ENCODE measurements around the gene AKAP12.

AKAP12 gene, protein sequence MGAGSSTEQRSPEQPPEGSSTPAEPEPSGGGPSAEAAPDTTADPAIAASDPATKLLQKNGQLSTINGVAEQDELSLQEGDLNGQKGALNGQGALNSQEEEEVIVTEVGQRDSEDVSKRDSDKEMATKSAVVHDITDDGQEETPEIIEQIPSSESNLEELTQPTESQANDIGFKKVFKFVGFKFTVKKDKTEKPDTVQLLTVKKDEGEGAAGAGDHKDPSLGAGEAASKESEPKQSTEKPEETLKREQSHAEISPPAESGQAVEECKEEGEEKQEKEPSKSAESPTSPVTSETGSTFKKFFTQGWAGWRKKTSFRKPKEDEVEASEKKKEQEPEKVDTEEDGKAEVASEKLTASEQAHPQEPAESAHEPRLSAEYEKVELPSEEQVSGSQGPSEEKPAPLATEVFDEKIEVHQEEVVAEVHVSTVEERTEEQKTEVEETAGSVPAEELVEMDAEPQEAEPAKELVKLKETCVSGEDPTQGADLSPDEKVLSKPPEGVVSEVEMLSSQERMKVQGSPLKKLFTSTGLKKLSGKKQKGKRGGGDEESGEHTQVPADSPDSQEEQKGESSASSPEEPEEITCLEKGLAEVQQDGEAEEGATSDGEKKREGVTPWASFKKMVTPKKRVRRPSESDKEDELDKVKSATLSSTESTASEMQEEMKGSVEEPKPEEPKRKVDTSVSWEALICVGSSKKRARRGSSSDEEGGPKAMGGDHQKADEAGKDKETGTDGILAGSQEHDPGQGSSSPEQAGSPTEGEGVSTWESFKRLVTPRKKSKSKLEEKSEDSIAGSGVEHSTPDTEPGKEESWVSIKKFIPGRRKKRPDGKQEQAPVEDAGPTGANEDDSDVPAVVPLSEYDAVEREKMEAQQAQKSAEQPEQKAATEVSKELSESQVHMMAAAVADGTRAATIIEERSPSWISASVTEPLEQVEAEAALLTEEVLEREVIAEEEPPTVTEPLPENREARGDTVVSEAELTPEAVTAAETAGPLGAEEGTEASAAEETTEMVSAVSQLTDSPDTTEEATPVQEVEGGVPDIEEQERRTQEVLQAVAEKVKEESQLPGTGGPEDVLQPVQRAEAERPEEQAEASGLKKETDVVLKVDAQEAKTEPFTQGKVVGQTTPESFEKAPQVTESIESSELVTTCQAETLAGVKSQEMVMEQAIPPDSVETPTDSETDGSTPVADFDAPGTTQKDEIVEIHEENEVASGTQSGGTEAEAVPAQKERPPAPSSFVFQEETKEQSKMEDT (N-terminal part only)

DNA sequence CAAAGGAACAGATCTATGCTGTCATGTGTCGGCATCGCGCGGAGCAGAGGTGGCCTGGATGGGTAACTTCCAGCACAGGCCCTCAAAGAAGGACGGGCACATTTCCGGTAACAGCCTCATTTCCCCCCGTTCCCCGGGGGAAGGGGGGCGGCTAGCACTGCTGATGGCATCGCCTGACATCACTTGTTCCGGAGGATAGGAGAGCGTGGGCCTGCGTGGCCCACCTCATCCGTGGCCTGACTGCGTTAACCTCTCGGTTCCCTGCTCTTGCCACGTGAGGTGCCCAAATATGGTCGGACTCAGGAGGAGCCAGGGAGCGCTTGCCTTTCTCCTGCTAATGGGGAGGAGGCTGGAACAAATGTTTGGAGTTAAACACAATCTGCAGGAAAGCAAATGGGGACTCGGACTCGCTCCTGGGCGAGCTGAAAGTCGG is at the start of gene AKAP12:
Gene AKAP12 (plus strand): TSS at position 365 of the 433 bp plus-strand sequence. CDS start 596 bp downstream, outside the sequence.
- no peak for DNase-seq

DNA sequence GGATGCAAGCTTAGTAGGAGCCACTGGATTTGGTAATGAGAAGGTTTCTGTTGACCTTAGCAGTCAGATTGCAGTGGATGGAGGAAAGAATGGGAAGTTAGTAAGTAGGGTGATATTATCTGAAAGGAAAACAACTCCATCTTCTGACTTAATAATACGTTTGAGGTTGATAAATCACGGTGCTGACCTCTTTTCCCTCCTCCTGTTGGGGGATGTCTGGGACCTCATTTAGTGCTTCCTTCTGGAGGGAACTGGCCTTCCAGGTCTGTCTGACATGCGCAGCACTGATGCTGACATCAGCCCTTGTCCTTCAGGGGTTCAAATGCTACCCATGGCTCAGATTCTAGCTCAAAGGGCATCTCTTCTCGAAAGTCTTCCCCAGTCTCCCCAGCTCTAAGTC is 48.2 kb upstream of the AKAP12 start:
- no peak for DNase-seq

DNA sequence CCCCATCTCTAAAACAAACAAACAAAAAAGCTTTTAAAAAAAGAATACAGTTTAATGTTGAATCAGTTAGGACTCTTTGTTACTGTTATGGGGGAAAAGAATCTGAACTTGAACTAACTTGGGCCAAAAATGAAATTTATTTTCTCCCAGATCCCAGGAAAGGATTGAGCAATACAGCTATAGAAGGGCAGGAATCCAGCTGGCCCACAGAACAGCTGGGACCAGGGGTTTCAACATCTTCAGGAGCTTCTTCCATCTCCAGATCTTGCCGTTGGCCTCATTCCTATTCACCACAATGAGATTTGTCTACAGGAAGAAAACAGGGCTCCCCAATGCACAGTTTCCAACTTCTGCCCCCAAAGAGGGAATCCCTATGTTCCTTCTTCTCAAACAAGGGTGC is 43.2 kb upstream of the AKAP12 start:
- no peak for DNase-seq

DNA sequence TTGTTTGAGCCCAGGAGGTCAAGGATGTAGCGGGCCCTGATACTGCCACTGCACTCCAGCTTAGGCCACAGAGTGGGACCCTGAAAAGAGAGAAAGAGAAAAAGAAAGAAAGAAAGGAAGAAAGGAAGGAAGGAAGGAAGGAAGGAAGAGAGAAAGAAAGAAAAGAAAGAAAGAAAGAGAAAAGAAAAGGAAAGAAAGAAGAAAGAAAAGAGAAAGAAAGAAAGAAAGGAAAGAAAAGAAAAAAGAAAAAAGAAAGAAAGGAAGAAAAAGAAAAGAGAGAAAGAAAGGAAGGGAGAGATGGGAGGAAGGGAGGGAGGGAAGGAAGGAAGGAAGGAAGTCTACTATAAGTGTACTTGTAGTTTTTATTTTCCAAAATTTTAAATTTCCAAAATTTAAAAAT is 42.2 kb upstream of the AKAP12 start:
- DNase-seq, result no peak

DNA sequence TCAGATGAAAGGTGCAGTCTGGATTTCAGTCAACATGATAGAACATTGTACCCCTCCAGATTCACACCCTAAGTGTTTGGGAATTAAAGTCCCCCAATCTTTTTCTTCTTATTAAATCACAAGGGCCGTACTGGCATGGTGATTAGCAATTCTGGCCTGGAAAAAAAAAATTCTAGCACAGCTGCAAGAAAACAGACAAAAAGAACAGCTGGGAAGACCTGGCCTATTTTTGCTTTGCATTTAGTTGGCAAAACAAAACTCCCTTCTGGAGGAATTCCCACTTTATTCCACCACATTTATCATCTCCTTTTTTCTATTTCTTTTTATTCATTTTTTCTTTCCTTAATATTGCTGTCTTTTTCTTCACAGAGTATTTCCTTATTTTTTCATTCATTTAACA is 39.8 kb upstream of the AKAP12 start:
- no peak for DNase-seq

DNA sequence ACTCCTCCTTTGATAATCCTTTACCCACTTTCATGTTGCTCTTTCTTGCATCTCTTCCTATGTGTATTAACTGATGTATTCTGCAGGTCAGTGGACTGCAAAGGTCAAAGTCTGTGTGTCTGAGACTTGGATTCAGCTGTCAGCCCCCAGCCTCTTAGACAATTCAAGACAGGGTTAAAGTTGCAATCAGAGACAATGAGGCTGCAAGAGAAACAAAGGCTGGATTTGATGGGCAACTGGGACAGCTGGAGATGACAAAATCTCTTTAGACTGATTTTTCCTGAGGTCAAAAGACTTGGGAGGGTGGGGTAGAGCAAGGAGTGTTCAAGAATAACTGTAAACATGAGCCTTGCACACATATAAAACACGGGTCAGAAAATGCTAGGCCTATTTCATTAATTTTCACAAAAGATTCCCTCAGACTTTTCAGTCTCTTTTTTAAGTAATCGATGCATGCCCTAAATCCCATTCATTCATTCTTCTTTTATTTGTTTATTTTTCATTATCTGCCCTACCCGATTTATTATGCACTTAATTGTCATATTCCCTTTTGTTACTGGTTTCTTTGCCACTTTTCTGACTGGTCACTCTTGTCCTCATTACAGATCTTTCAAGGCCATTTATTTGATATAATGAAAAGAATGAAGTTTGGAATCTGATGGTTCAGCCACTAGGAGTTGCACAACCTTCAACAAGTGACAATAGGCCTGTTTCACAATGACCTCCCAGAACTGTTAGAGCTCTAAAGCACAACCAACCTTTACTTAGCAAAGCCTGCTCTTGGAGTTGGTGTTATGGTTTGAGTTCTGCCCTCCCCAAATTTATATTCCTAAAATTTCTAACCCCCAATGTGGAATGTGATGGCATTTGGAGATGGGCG is 33.8 kb upstream of the AKAP12 start:
- no peak for DNase-seq

DNA sequence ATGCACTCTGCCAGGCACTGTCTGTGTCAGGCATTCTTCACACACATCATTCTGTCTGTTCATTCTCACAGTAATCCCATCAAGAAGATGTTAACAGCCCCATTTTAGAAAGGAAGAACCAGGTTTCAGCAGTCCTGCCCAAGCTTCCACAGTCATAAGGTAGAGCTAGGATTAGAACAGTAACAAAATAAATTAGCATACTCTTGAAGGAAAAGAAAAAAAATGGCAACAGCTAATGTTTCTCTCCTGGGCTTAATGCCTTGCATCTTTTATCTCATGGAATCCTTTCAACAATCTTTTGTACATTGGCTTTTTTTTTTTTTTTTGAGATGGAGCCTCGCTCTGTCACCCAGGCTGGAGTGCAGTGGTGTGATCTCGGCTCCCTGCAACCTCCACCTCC is 32.1 kb upstream of the AKAP12 start:
- no peak for DNase-seq

DNA sequence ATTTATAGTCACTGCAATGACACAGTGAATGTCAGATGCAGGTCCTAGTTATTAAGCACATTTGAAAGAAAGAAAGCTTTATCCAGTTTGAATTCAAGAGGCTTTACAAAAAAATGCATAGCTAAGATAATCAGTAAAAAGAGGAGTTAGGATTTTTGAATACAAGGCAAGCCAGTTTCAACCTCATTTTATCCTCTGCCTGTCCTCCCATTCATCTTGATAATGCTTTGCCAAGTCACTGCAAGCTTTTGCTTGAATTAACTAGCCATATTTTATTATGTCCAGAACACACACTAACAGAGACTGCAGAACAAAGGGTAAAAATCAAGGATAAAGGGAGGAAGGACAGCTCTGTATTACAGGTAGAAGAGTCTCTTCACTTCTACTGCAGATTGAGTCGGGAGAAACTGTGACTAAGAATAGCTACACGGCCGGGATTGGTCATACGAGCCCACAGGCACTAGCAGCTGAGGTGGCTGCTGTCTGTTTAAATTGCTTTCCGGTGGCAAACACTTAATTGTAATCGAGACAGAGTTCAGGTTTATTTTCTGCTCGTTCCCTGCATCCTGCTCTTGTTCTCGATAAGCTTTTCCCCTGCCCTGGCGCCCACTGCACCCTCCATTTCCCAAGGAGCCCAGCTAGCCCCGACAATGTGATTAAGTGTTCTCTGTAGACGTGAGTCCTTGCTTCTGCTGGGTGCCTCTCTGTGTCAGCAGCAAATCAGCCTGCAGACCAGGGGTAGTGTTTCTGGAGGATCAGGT is 30.5 kb upstream of the AKAP12 start:
- no peak for DNase-seq

DNA sequence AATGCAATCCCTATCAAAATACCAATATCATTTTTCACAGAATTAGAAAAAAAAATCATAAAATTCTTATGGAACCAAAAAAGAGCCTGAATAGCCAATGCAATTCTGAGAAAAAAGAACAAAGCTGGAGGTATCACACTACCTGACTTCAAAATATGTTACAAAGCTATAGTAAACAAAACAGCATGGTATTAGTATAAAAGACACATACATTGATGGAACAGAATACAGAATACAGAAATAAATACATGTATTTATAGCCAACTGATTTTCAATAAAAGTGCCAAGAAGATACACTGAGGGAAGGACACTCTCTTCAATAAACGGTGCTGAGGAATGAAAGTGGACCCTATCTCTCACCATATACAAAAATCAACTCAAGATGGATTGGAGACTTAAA is 28.7 kb upstream of the AKAP12 start:
- DNase-seq, result no peak

DNA sequence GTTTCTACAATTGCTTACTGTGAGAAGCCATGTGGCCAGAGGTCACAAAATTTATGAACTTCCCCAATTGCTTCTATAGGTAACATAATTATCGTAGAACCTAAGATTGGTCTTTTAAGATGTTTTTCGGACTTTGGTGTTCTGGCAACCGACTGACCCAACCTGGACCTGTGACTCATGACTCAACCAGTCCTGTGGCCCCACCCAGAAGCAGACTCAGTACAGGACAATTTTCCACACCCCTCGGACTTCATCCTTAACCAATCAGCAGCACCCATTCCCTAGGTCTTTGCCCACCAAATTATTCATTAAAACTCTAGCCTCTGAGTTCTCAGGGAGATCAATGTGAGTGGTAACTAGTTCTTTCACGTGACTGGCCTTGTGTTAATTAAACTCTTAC is 26.4 kb upstream of the AKAP12 start:
- DNase-seq, result no peak

DNA sequence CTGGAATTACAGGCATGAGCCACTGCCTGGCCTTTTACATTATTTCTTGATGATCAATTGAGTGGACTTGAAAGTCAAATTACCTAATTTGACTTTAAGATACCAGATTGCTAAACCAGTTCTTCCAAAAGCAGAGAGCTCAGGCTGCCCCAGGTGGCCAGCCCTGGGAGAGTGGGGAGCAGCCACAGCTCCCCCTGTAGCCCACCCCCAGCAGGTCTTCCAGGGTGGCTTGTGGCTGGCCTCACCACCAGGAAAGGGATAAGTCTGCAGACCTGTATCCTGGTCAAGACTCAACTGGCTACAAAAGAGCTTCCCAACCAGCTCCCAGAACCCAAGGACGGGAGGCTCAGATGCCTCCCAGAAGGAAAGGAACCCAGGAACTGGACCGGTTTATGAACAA is 23.8 kb upstream of the AKAP12 start:
- DNase-seq, result no peak

DNA sequence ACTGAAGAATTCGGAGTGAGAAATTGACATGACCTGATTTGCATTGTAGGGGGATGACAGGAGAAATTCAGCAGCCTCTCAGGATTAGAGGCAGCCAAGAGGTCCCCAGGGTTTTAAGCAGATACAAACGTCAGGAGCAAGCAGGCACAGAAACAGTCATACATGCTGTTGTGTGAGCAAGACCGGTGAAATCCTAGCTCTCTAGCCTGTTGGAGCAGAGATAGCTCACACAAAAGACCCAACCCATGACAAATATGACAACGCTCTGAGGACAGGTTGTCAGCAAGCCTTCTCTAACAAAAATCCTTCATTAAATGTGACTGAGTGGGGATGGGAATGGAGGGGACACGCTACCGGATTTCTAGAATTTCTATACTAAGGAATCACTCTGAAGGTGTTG is 23.0 kb upstream of the AKAP12 start:
- no peak for DNase-seq

DNA sequence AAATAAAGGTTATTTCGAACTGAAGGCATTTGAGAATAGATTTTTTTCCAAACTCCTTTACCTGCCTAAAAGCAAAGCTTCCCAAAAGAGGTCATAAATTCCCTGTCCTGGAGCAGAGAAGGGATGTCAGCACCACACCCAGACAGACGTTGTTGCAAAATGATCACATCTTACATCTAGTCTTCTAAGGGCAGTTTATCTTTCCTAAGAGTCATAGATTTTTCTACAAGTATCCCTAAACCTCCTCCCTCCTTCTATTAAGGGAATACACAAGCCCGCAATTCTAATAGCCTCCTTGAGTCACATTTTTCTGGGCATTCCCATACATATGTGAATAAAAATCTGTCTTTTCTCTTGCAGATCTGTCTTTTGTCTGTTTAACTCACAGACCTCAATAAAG is 20.6 kb upstream of the AKAP12 start:
- no peak for DNase-seq

DNA sequence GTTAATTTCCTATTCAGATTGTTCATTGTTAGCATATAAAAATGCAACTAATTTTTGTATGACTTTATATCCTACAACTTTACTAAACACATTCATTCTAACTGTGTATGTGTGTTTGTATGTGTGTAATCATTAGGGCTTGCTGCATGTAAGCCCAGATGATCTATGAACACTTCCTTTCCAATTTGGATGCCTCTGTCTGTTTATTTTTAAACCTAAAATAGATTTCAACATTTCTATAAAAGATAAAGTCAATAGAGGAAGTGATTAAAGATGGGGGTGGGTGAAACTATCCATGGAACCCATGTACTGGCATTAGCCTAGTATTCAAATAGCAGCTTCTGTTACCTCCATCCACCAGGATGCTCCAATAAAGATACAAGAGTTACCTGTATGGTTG is 15.7 kb upstream of the AKAP12 start:
- no peak for DNase-seq

DNA sequence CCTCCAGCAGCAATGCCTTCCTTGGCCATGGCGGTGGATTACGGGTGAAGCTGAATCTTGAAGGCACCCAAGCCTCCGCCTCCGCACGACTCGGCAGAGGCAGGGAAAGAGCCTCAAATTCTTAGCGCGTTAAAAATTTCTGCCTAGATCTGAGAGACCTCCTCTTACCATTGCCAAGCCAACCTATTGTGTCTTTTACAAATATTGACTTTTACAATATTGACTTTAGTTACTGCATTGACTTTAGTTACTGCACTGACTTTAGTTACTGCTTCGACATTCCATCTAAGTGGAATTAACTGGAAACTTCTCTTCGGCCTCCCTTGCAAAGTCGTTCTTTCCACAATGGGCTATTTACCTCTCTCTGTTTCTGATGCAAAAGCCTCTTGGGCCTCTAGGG is 13.8 kb upstream of the AKAP12 start:
- DNase-seq, result no peak

DNA sequence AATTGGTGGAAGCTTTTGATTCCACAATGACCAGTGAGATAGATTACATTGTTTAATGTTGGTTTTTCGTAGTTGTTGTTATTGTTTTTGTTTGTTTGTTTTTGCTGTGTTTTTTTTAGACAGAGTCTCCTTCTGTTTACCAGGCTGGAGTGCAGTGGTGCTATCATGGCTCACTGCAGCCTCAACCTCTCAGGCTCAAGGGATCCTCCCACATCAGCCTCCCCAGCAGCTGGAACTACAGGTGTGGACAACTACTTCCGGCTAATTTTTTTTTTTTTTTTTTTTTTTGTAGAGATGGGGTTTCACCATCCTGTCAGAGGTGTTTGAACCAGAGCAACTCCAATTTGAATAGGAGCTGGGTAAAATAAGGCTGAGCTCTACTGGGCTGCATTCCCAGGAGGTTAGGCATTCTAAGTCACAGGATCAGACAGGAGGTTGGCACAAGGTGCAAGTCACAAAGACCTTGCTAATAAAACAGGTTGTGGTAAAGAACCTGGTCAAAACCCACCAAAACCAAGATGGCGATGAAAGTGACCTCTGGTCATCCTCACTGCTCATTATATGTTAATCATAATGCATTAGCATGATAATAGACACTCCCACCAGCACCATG is 10.9 kb upstream of the AKAP12 start:
- no peak for DNase-seq

DNA sequence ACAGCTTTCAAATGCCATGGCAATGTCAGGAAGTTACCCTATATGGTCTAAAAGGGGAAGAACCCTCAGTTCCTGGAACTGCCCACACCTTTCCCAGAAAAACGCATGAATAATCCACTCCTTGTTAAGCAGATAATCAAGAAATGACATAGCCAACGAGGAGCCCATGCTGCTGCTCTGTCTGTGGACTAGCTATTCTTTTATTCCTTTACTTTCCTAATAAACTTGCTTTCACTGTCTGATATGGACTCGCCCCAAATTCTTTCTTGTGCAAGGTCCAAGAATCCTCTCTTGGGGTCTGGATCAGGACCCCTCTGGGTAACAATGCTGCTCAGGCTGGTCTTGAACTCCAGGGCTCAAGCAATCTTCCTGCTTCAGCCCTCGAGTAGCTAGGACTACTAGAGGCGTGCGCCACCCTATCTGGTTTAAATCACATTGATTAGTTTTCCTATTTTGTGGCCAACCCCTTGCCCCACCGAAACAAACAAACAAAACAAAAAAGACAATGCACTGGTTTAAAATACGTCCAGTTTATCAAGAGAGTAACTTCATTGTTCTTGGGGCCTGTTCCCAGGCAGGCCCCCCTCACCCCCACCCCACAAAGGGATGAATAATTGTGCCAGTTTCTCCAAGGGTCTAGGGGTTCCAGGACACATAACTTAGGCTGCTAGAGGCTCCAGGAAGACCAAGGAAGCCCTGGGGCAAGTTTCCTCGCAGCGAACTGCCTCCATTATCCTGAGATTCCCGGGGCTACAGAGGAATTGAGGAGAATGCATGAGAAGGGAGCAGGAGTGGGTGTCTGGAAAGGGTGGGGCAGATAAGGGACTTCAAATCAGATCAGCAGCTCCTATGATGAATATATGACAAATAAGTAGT is 10.1 kb upstream of the AKAP12 start:
- no peak for DNase-seq

DNA sequence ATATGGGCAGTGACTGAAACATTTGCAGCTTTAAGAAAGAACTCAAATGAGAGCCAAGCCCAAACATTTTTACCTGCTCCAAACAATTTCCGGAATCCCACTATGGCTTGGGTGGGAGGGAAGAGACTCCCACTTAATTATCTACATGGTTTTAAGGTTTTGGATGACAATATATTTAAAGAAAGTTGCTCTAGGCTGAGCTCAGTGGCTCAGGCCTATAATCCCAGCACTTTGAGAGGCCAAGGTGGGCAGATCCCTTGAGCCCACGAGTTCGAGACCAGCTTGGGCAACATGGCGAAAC is 9.5 kb upstream of the AKAP12 start:
- no peak for DNase-seq

DNA sequence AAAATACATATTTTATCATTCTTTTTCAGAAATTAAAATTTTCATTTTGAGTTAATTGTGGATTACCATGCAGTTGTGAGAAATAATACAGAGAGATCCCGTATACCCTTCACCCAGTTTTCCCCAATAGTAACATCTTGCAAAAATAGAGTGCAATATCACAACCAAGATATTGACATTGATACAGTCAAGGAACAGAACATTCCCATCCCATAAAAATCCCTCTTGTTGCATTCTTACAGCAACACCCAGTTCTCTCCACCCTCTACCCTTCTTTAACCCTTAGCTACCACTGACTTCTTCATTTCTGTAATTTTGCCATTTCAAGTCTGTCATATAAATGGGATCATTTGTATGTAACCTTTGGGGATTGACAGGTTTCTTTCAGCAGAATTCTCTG is 6.9 kb upstream of the AKAP12 start:
- no peak for DNase-seq

DNA sequence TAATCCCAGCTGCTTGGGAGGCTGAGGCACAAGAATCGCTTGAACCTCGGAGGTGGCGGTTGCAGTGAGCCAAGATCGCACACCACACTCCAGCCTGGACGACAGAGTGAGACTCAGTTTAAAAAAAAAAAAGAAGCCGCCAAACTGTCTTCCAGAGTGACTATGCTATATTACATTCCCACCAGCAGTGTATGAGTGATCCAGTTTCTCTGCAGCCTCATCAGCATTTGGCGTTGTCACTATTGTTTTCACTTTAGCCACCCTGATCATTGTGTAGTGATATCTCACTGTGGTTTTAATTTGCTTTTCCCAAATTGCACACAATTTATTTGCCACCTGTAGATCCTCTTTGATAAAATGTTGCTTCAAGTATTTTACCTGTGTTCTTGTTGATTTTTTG is 6.0 kb upstream of the AKAP12 start:
- DNase-seq, result no peak

Measured in NCI-H526 treated with DMSO at 0.1 percent for 48 hours (cell line).